Type B pancreatic cell (in vitro differentiated cells): ENCODE measurements around the gene CCDC70. TPM values are rescaled to one million over a fixed set of nuclear protein-coding genes. Genes with fewer than 3 reads are reported as not detected.
"Not testable (repeated sequence)": the region's sequence is repeated elsewhere in the genome, so short reads cannot be mapped to it uniquely, and the experiment has no call there.

Experiments
- DNase-seq: peaks from one replicate; pipeline ENCODE4 v3.0.0; 2021; ENCODE audit warnings: mixed read lengths; ENCODE audit not compliant: unreplicated experiment; ENCODE audit errors: extremely low spot score
- H3K27ac Mint-ChIP-seq: 2 replicates; pipeline ENCODE4 v1.8.0; 2021; ENCODE audit warnings: mild to moderate bottlenecking, mixed read lengths
- H3K27me3 Mint-ChIP-seq: 2 replicates; pipeline ENCODE4 v1.8.0; 2021; ENCODE audit warnings: mixed read lengths
- H3K36me3 Mint-ChIP-seq: 2 replicates; pipeline ENCODE4 v1.8.0; 2021; ENCODE audit warnings: mixed read lengths
- H3K4me1 Mint-ChIP-seq: one replicate; pipeline ENCODE4 v1.8.0; 2021; ENCODE audit warnings: mixed read lengths; ENCODE audit not compliant: unreplicated experiment
- H3K4me3 Mint-ChIP-seq: 2 replicates; pipeline ENCODE4 v1.8.0; 2021; ENCODE audit warnings: mild to moderate bottlenecking, mixed read lengths
- H3K9me3 Mint-ChIP-seq: 2 replicates; pipeline ENCODE4 v1.8.0; 2021; ENCODE audit warnings: mixed read lengths
- CTCF ChIP-seq: fragments of 200-600 bp; sonication (generic); conservative IDR thresholded peaks from 2 replicates; pipeline ENCODE4 v1.5.0; 2021; ENCODE audit warnings: antibody characterized with exemption, mild to moderate bottlenecking
- total RNA-seq: library from RNA; stranded (reverse); gene quantifications from 2 replicates; pipeline ENCODE4 v1.2.1, GENCODE V29; 2021; ENCODE audit warnings: low replicate concordance

Gene CCDC70
- total RNA-seq, 1 donor from 2014 or later = not detected

- Mint-ChIP-seq H3K9me3 (no peaks in the 10 kb centered on the region), H3K36me3 (no peaks in the 10 kb centered on the region), H3K27ac (no peak overlapping the region), H3K4me1 (peaks cover 6% of the 10 kb centered on the region), H3K27me3 (peaks cover 11% of the 10 kb centered on the region), H3K4me3 (no peak overlapping the region)
- TF ChIP-seq CTCF = no peak
- DNase-seq = no peak
These were observed 40.2 kb upstream of the CCDC70 start for GRCh38 chr13:51821606-51822005.

GRCh38 chr13:51822106-51822815 is 39.5 kb upstream of the CCDC70 start:
- Mint-ChIP-seq H3K36me3 (no peaks in the 10 kb centered on the region), H3K4me1 (peaks cover 6% of the 10 kb centered on the region), H3K4me3 (no peak overlapping the region), H3K9me3 (no peaks in the 10 kb centered on the region), H3K27ac (no peak overlapping the region), H3K27me3 (peaks cover 11% of the 10 kb centered on the region)
- no peak for DNase-seq
- no peak for TF ChIP-seq CTCF

GRCh38 chr13:51823359-51823758 is 38.4 kb upstream of the CCDC70 start:
- H3K4me3 Mint-ChIP-seq = no peak overlapping the region
- H3K9me3 Mint-ChIP-seq = no peaks in the 10 kb centered on the region
- no peaks in the 10 kb centered on the region for H3K36me3 Mint-ChIP-seq
- TF ChIP-seq CTCF = no peak
- H3K4me1 Mint-ChIP-seq = no peaks in the 10 kb centered on the region
- no peak overlapping the region for H3K27ac Mint-ChIP-seq
- H3K27me3 Mint-ChIP-seq = peaks cover 9% of the 10 kb centered on the region
- no peak for DNase-seq

GRCh38 chr13:51823863-51824262 is 37.9 kb upstream of the CCDC70 start:
- no peak for DNase-seq
- Mint-ChIP-seq H3K27ac (no peak overlapping the region), H3K9me3 (no peaks in the 10 kb centered on the region), H3K4me3 (no peak overlapping the region), H3K36me3 (no peaks in the 10 kb centered on the region), H3K4me1 (no peaks in the 10 kb centered on the region), H3K27me3 (peaks cover 6% of the 10 kb centered on the region)
- TF ChIP-seq CTCF = no peak

- H3K9me3 Mint-ChIP-seq, H3K4me1 Mint-ChIP-seq, DNase-seq, H3K36me3 Mint-ChIP-seq, H3K27me3 Mint-ChIP-seq, H3K27ac Mint-ChIP-seq, H3K4me3 Mint-ChIP-seq: not testable (repeated sequence)
These were observed 37.1 kb upstream of the CCDC70 start for GRCh38 chr13:51824712-51825111.

- H3K27me3 Mint-ChIP-seq = peaks cover 4% of the 10 kb centered on the region
- H3K9me3 Mint-ChIP-seq = no peaks in the 10 kb centered on the region
- no peak overlapping the region for H3K4me3 Mint-ChIP-seq
- no peak for TF ChIP-seq CTCF
- no peaks in the 10 kb centered on the region for H3K4me1 Mint-ChIP-seq
- H3K36me3 Mint-ChIP-seq = no peaks in the 10 kb centered on the region
- no peak for DNase-seq
- no peak overlapping the region for H3K27ac Mint-ChIP-seq
These were observed 36.6 kb upstream of the CCDC70 start for GRCh38 chr13:51825165-51825592.
